Keratinocyte (primary cell): ENCODE measurements around the gene SMAP1. TPM values are rescaled to one million over a fixed set of nuclear protein-coding genes. Genes with fewer than 3 reads are reported as not detected.

ENCODE experiments used
- DNase-seq: peaks from one replicate; pipeline ENCODE4 v3.0.0-alpha.2; 2011; ENCODE audit warnings: low read depth, missing footprints, low spot score
- FAIRE-seq: peaks from 2 replicates; lab custom pipeline; 2011; peaks lifted over from hg19 to GRCh38; lab: Jason Lieb, UNC
- H2AFZ ChIP-seq: 2 replicates; pipeline ENCODE4 v1.6.0; 2012; ENCODE audit warnings: low read length, control low read depth, inconsistent platforms; ENCODE audit not compliant: control insufficient read depth
- H3K27ac ChIP-seq: 2 replicates; pipeline ENCODE4 v1.5.1; 2011; ENCODE audit warnings: low read length; ENCODE audit not compliant: control insufficient read depth, insufficient read depth
- H3K27me3 ChIP-seq: 3 replicates; pipeline ENCODE4 v1.6.0; 2011; ENCODE audit warnings: low read length; ENCODE audit not compliant: control insufficient read depth, insufficient read depth; ENCODE audit errors: extremely low read depth
- H3K36me3 ChIP-seq, 2 experiments: 2 replicates in 1 of 2; 3 replicates in 1 of 2; pipeline ENCODE4 v1.5.1; 2011; ENCODE audit warnings: low read length in 2 of 2, mild to moderate bottlenecking in 1 of 2; ENCODE audit not compliant: control insufficient read depth in 2 of 2, insufficient read depth in 2 of 2; ENCODE audit errors: extremely low read depth in 1 of 2
- H3K4me1 ChIP-seq: 3 replicates; pipeline ENCODE4 v1.5.1; 2011; ENCODE audit warnings: low read length; ENCODE audit not compliant: control insufficient read depth, insufficient read depth; ENCODE audit errors: extremely low read depth
- H3K4me2 ChIP-seq: 3 replicates; pipeline ENCODE4 v1.6.0; 2011; ENCODE audit warnings: low read depth, low read length; ENCODE audit not compliant: control insufficient read depth, insufficient read depth; ENCODE audit errors: extremely low read depth
- H3K4me3 ChIP-seq, 3 experiments: fragments of 200-600 bp in 1 of 3; sonication (generic) in 1 of 3; 2 replicates in 2 of 3; 3 replicates in 1 of 3; pipeline ENCODE4 v1.5.1; 2011 to 2016; ENCODE audit warnings: low read length in 3 of 3, mild to moderate bottlenecking in 3 of 3, control low read depth in 2 of 3, inconsistent platforms in 1 of 3, low read depth in 1 of 3, mixed read lengths in 1 of 3, mixed run types in 1 of 3, moderate library complexity in 1 of 3; ENCODE audit not compliant: control insufficient read depth in 2 of 3, insufficient read depth in 2 of 3; ENCODE audit errors: extremely low read depth in 1 of 3
- H3K79me2 ChIP-seq: 2 replicates; pipeline ENCODE4 v1.6.0; 2012; ENCODE audit warnings: low read length; ENCODE audit not compliant: control insufficient read depth, insufficient read depth
- H3K9ac ChIP-seq: 3 replicates; pipeline ENCODE4 v1.6.0; 2011; ENCODE audit warnings: low read length; ENCODE audit not compliant: control insufficient read depth, insufficient read depth; ENCODE audit errors: extremely low read depth
- H3K9me1 ChIP-seq: 3 replicates; pipeline ENCODE4 v1.6.0; 2011; ENCODE audit warnings: low read length; ENCODE audit not compliant: control insufficient read depth, insufficient read depth; ENCODE audit errors: extremely low read depth
- H3K9me3 ChIP-seq: 2 replicates; pipeline ENCODE4 v1.5.1; 2012; ENCODE audit warnings: low read depth, low read length; ENCODE audit not compliant: control insufficient read depth
- H4K20me1 ChIP-seq: 3 replicates; pipeline ENCODE4 v1.6.0; 2011; ENCODE audit warnings: low read length; ENCODE audit not compliant: control insufficient read depth, insufficient read depth; ENCODE audit errors: extremely low read depth
- EZH2 ChIP-seq: IDR thresholded peaks from one replicate; pipeline ENCODE4 v1.6.1; 2012; ENCODE audit warnings: inconsistent platforms, mild to moderate bottlenecking, low read length, moderate library complexity
- dilution Hi-C: fragments of 300-500 bp; cut with MboI; formaldehyde crosslinking; loops from one replicate; pipeline ENCODE4 v1.7.0; 2020; ENCODE audit warnings: low sequenced_read_pairs; ENCODE audit not compliant: extremely low pct_ligation_motif_present
- polyA plus RNA-seq, 5 experiments: library from polyadenylated mRNA; depleted of rRNA in 3 of 5; stranded (reverse) in 3 of 5; stranded (forward) in 1 of 5; unstranded in 1 of 5; fragments of >200 nt; gene quantifications; 1 replicate in 1 of 5; 2 replicates in 3 of 5; 3 replicates in 1 of 5; pipeline versions ENCODE4 v1.2.1 to v1.2.3, GENCODE V29; 2011 to 2012; ENCODE audit warnings: missing spikeins in 2 of 5, low read depth in 1 of 5, low replicate concordance in 1 of 5
- TF ChIP-seq, protein P1 (sequence below), 3 experiments: IDR thresholded peaks in 1 of 3; conservative IDR thresholded peaks in 1 of 3; optimal IDR thresholded peaks in 1 of 3; 2 replicates in 2 of 3; 3 replicates in 1 of 3; pipeline versions ENCODE3 to v1.5.1; 2011; ENCODE audit warnings: low read length in 3 of 3, mild to moderate bottlenecking in 3 of 3, moderate library complexity in 2 of 3, control low read depth in 1 of 3, inconsistent platforms in 1 of 3; ENCODE audit not compliant: insufficient read depth in 2 of 3; ENCODE audit errors: extremely low read depth in 1 of 3

The SMAP1 gene
- polyA plus RNA-seq, 1 donor (not counting 4 experiments of a cell fraction or from before 2014, with no cell fraction given), result 16.5 TPM

GRCh38 chr6:70717038-70717801 lies 49.5 kb downstream of the SMAP1 start:
- no peaks in the 10 kb centered on the region for H4K20me1 ChIP-seq
- no peaks in the 10 kb centered on the region for H3K9me1 ChIP-seq
- no peaks in the 10 kb centered on the region for H3K27me3 ChIP-seq
- H3K79me2 ChIP-seq, result peaks cover 2% of the 10 kb centered on the region
- no peak overlapping the region for H3K4me2 ChIP-seq
- H3K4me1 ChIP-seq, result no peaks in the 10 kb centered on the region
- H3K27ac ChIP-seq, result no peak overlapping the region
- no peaks in the 10 kb centered on the region for H3K36me3 ChIP-seq
- dilution Hi-C loops, result no loop called here
- H2AFZ ChIP-seq, result no peak overlapping the region
- FAIRE-seq (no peak), DNase-seq (no peak)
- H3K9me3 ChIP-seq, result no peaks in the 10 kb centered on the region
- H3K9ac ChIP-seq, result no peak overlapping the region
- TF ChIP-seq EZH2, result no peak
- TF ChIP-seq, protein P1, sequence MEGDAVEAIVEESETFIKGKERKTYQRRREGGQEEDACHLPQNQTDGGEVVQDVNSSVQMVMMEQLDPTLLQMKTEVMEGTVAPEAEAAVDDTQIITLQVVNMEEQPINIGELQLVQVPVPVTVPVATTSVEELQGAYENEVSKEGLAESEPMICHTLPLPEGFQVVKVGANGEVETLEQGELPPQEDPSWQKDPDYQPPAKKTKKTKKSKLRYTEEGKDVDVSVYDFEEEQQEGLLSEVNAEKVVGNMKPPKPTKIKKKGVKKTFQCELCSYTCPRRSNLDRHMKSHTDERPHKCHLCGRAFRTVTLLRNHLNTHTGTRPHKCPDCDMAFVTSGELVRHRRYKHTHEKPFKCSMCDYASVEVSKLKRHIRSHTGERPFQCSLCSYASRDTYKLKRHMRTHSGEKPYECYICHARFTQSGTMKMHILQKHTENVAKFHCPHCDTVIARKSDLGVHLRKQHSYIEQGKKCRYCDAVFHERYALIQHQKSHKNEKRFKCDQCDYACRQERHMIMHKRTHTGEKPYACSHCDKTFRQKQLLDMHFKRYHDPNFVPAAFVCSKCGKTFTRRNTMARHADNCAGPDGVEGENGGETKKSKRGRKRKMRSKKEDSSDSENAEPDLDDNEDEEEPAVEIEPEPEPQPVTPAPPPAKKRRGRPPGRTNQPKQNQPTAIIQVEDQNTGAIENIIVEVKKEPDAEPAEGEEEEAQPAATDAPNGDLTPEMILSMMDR (optimal IDR thresholded peaks at IDR 0.05 in 1 of 3, IDR thresholded peaks at IDR 0.05 in 1 of 3, conservative IDR thresholded peaks at IDR 0.05 in 1 of 3; ENCODE audit: extremely low read depth in 1 of 3, insufficient read depth in 2 of 3, low read length in 3 of 3), result no peak
- H3K4me3 ChIP-seq, result no peak overlapping the region

- Histone ChIP-seq H3K4me3 (no peak overlapping the region), H3K27me3 (no peaks in the 10 kb centered on the region), H3K79me2 (no peaks in the 10 kb centered on the region), H3K36me3 (no peaks in the 10 kb centered on the region), H3K4me1 (no peaks in the 10 kb centered on the region), H3K9me3 (no peaks in the 10 kb centered on the region), H2AFZ (no peak overlapping the region), H3K27ac (no peak overlapping the region), H3K4me2 (no peak overlapping the region), H4K20me1 (no peaks in the 10 kb centered on the region), H3K9ac (no peak overlapping the region), H3K9me1 (no peaks in the 10 kb centered on the region)
- FAIRE-seq, result no peak
- no peak for TF ChIP-seq EZH2
- TF ChIP-seq, protein P1 (optimal IDR thresholded peaks at IDR 0.05 in 1 of 3, IDR thresholded peaks at IDR 0.05 in 1 of 3, conservative IDR thresholded peaks at IDR 0.05 in 1 of 3; ENCODE audit: extremely low read depth in 1 of 3, insufficient read depth in 2 of 3, low read length in 3 of 3), result no peak
- dilution Hi-C loops, result no loop called here
- DNase-seq, result no peak
Observed at GRCh38 chr6:70724524-70724923, 56.8 kb downstream of the SMAP1 start.
